Smooth muscle cell (in vitro differentiated cells): Measurements from ENCODE around the gene DYNLL1. TPM values are rescaled to one million over a fixed set of nuclear protein-coding genes. Genes with fewer than 3 reads are reported as not detected.

Source experiments
- DNase-seq: peaks from one replicate; lab custom pipeline; 2025; ENCODE audit not compliant: unreplicated experiment; lab: John Stamatoyannopoulos, UW
- H2AFZ ChIP-seq: fragments of 200-600 bp; sonication (generic); 2 replicates; pipeline ENCODE4 v1.6.0; 2016; ENCODE audit warnings: antibody characterized with exemption, low read depth, mild to moderate bottlenecking
- H3F3A ChIP-seq: fragments of 200-600 bp; sonication (generic); 2 replicates; pipeline ENCODE4 v1.6.0; 2017; ENCODE audit warnings: antibody characterized with exemption, low read depth
- H3K27ac ChIP-seq: fragments of 200-600 bp; sonication (generic); 2 replicates; pipeline ENCODE4 v1.5.1; 2016; ENCODE audit warnings: low read depth, mild to moderate bottlenecking
- H3K27me3 ChIP-seq: fragments of 200-600 bp; sonication (generic); 2 replicates; pipeline ENCODE4 v1.6.1; 2016; ENCODE audit warnings: low read depth, mild to moderate bottlenecking
- H3K36me3 ChIP-seq: fragments of 200-600 bp; sonication (generic); 2 replicates; pipeline ENCODE4 v1.5.1; 2016; ENCODE audit warnings: low read depth
- H3K4me1 ChIP-seq: fragments of 200-600 bp; sonication (generic); 2 replicates; pipeline ENCODE4 v1.5.1; 2016; ENCODE audit warnings: low read depth
- H3K4me2 ChIP-seq: fragments of 200-600 bp; sonication (generic); 2 replicates; pipeline ENCODE4 v1.6.0; 2016; ENCODE audit warnings: mild to moderate bottlenecking
- H3K4me3 ChIP-seq: fragments of 200-600 bp; sonication (generic); 2 replicates; pipeline ENCODE4 v1.5.1; 2016; ENCODE audit warnings: mild to moderate bottlenecking
- H3K79me2 ChIP-seq: fragments of 200-600 bp; sonication (generic); 2 replicates; pipeline ENCODE4 v1.6.0; 2016; ENCODE audit warnings: low read depth, mild to moderate bottlenecking
- H3K9ac ChIP-seq: fragments of 200-600 bp; sonication (generic); 2 replicates; pipeline ENCODE4 v1.6.0; 2016; ENCODE audit warnings: low read depth
- H3K9me3 ChIP-seq: fragments of 200-600 bp; sonication (generic); replicated peaks from 2 replicates; pipeline ENCODE4 v1.5.1; 2016; ENCODE audit warnings: low read depth
- H4K20me1 ChIP-seq: fragments of 200-600 bp; sonication (generic); 2 replicates; pipeline ENCODE4 v1.6.0; 2016; ENCODE audit warnings: low read depth
- WGBS: methylation state at CpG from one replicate; pipeline ENCODE4 v1.1.7; 2016; ENCODE audit warnings: low lambda C conversion rate; 5-methylcytosine and 5-hydroxymethylcytosine counted together
- polyA plus RNA-seq: library from polyadenylated mRNA; unstranded; fragments of >200 nt; fragmentation: Nextera tagmentation; extraction: Ambion mirVana; gene quantifications from 2 replicates; pipeline ENCODE4 v1.2.1, GENCODE V29; 2016
- total RNA-seq: library from RNA; depleted of rRNA; stranded (reverse); fragments of >200 nt; gene quantifications from 2 replicates; pipeline ENCODE4 v1.2.3, GENCODE V29; 2014
- TF ChIP-seq, protein P1 (sequence below): fragments of 200-600 bp; sonication (generic); IDR thresholded peaks from 2 replicates; pipeline ENCODE4 v1.5.1; 2017; ENCODE audit warnings: borderline replicate concordance, mild to moderate bottlenecking, antibody characterized with exemption; ENCODE audit not compliant: insufficient read depth, poor library complexity, severe bottlenecking

Gene DYNLL1
- total and polyA plus RNA-seq, 2 experiments from 2014 or later, result 497 to 502 TPM

DNA sequence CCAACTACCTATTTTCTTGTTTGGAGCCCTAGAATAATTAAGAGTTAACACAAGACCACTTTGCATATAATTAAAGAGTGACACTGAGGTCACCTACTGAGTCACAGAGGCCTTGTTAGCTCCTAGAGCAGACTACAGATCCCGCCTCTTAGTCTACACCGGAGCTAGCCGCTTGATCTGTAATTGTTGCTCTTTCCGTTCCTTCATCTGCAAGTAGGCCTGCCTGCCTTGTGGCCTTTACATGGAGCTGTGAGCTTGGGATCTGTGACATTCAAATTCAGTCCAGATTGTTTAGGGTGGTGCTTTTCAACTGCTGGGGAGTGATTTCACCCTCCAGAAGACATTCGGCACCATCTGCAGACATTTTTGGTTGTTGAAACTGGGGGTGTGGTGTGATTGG lies 5.6 kb upstream of the DYNLL1 start:
- Histone ChIP-seq H3K79me2 (peaks cover 14% of the 10 kb centered on the region), H3K9me3 (no peaks in the 10 kb centered on the region), H3K4me3 (no peak overlapping the region), H3K27ac (no peak overlapping the region), H3K36me3 (no peaks in the 10 kb centered on the region), H3K4me2 (no peak overlapping the region), H4K20me1 (no peaks in the 10 kb centered on the region), H3K4me1 (peaks cover 8% of the 10 kb centered on the region), H3K27me3 (no peaks in the 10 kb centered on the region), H2AFZ (no peak overlapping the region), H3K9ac (no peak overlapping the region), H3F3A (no peaks in the 10 kb centered on the region)
- 89% methylated on average over 5 of the region's 5 CpGs for WGBS
- TF ChIP-seq, protein P1, sequence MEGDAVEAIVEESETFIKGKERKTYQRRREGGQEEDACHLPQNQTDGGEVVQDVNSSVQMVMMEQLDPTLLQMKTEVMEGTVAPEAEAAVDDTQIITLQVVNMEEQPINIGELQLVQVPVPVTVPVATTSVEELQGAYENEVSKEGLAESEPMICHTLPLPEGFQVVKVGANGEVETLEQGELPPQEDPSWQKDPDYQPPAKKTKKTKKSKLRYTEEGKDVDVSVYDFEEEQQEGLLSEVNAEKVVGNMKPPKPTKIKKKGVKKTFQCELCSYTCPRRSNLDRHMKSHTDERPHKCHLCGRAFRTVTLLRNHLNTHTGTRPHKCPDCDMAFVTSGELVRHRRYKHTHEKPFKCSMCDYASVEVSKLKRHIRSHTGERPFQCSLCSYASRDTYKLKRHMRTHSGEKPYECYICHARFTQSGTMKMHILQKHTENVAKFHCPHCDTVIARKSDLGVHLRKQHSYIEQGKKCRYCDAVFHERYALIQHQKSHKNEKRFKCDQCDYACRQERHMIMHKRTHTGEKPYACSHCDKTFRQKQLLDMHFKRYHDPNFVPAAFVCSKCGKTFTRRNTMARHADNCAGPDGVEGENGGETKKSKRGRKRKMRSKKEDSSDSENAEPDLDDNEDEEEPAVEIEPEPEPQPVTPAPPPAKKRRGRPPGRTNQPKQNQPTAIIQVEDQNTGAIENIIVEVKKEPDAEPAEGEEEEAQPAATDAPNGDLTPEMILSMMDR, result no peak
- DNase-seq, result no peak

DNA sequence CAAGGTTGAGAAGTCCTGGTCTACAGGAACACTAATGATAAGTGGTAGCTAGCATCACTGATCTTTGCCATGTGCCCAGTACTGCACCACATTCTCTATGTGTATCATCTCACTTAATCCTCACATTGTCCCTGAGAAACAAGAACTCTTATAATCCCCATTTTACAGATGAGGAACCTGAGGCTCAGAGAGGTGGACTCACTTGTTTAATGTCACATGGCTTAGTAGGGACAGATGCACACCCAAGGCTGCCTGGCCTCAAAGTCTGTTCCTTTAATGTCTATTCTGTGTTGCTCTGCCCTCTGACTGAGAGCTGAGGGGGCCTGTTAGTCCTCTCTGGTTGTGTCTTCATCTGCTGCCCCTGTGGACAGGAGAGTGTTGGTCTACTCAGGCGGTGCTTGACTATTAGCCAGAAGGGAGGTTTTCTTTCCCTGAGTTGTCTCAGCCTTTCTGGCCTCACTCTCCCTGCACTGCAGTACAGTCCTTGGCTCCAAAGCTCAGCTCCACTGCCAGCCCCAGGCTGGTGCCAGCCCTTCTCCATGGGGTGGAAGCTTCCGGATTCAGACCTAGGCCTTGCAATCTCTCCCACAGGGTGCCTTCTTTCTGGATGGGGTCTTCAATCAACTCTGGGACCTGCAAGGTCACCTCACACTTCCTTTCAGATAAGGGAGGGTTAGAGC lies 4.9 kb upstream of the DYNLL1 start:
- Histone ChIP-seq H2AFZ (no peak overlapping the region), H3K4me2 (no peak overlapping the region), H3F3A (no peaks in the 10 kb centered on the region), H3K4me3 (no peak overlapping the region), H3K9me3 (no peaks in the 10 kb centered on the region), H3K27me3 (no peaks in the 10 kb centered on the region), H4K20me1 (no peaks in the 10 kb centered on the region), H3K36me3 (no peaks in the 10 kb centered on the region), H3K4me1 (peaks cover 10% of the 10 kb centered on the region), H3K9ac (no peak overlapping the region), H3K79me2 (peaks cover 12% of the 10 kb centered on the region), H3K27ac (no peak overlapping the region)
- no peak for DNase-seq
- 98% methylated on average over 2 of the region's 2 CpGs for WGBS
- TF ChIP-seq, protein P1, result no peak

DNA sequence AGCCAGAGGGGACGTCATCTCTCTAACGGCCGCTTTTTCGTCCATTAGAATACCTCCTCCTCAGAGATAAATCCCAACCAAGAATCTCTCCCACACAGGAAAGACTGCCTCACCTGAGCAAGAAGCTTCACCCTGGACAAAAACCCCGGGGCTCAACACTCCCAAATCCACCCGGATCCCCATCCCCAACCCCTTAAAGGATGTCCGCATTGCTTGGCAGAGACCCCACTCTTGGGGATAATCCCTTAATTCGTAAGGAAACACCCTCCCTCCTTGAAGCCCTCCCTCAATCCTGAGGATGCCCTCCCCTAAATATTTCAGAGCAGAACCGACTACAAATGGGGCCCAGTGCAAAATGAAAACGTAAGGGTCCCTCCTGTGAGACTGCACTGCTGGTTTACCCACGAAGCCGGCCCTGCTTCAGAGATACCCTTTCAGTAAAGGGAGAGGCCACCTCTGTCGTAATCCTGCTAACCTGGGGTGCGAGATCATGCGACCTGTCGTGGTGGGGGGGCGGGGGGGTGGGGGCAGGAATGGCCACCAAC lies 655 bp upstream of the DYNLL1 start:
- H3K9ac ChIP-seq, result peak overlapping the region; percentile 65
- DNase-seq, result no peak
- 5% methylated on average over 17 of the region's 17 CpGs for WGBS

More for the DNA sequence above, 655 bp upstream of the DYNLL1 start:
- Histone ChIP-seq H3K4me2 (peak overlapping the region; percentile 94), H4K20me1 (peaks cover 18% of the 10 kb centered on the region), H3K79me2 (peaks cover 35% of the 10 kb centered on the region), H3K27me3 (no peaks in the 10 kb centered on the region), H3F3A (peaks cover 12% of the 10 kb centered on the region), H3K27ac (peak overlapping the region; percentile 42), H3K36me3 (no peaks in the 10 kb centered on the region), H2AFZ (peak overlapping the region; percentile 69), H3K4me3 (peak overlapping the region; percentile 86), H3K9me3 (no peaks in the 10 kb centered on the region), H3K4me1 (peaks cover 24% of the 10 kb centered on the region)
- TF ChIP-seq, protein P1, result no peak
